ENCODE data around the gene WWC2. TPM values are rescaled to one million over a fixed set of nuclear protein-coding genes. Genes with fewer than 3 reads are reported as not detected.

The WWC2 gene
- total RNA-seq, 1 experiment from 2014 or later: 126 TPM

GRCh38 chr4:183303301-183303700 lies 204.2 kb downstream of the WWC2 start (continued):
- TF ChIP-seq CDX4 (CRISPR knock-in tag; IDR thresholded peaks at IDR 0.05; ENCODE audit: borderline replicate concordance) (no peak), KAT7 (CRISPR knock-in tag; IDR thresholded peaks at IDR 0.05; ENCODE audit: borderline replicate concordance) (no peak), ATF6 (CRISPR knock-in tag; IDR thresholded peaks at IDR 0.05) (no peak)

- no peaks in the 10 kb centered on the region for H3K27me3 Mint-ChIP-seq (ENCODE audit: low read depth)
- H3K27ac Mint-ChIP-seq: no peak overlapping the region
- H3K9me3 Mint-ChIP-seq: no peaks in the 10 kb centered on the region
- DNase-seq (ENCODE audit: low spot score) (no peak), ATAC-seq (no peak)
- POLR2A ChIA-PET: no interaction called here
- CTCF ChIA-PET: interaction anchor here (1.7 kb wide), 1 partner anchor 41 kb away, joined by 5 read pairs; no protein-coding TSS in a partner anchor
- H3K4me3 Mint-ChIP-seq: no peak overlapping the region
- peaks cover 31% of the 10 kb centered on the region for H3K36me3 Mint-ChIP-seq
- no peaks in the 10 kb centered on the region for H3K4me1 Mint-ChIP-seq
- TF ChIP-seq USF1 (CRISPR knock-in tag; IDR thresholded peaks at IDR 0.05) (no peak), SOX15 (CRISPR knock-in tag; IDR thresholded peaks at IDR 0.05) (no peak), ZNF512 (CRISPR knock-in tag; IDR thresholded peaks at IDR 0.05; ENCODE audit: borderline replicate concordance) (no peak), ZNF138 (CRISPR knock-in tag; conservative IDR thresholded peaks at IDR 0.05) (no peak), E2F1 (CRISPR knock-in tag; IDR thresholded peaks at IDR 0.05) (no peak), KAT7 (CRISPR knock-in tag; IDR thresholded peaks at IDR 0.05; ENCODE audit: borderline replicate concordance) (no peak), SP1 (CRISPR knock-in tag; conservative IDR thresholded peaks at IDR 0.05) (no peak), STAT6 (CRISPR knock-in tag; conservative IDR thresholded peaks at IDR 0.05; ENCODE audit: low read depth) (no peak), USF2 (CRISPR knock-in tag; IDR thresholded peaks at IDR 0.05) (no peak), FOXK1 (CRISPR knock-in tag; IDR thresholded peaks at IDR 0.05) (no peak), NFE2L1 (CRISPR knock-in tag; IDR thresholded peaks at IDR 0.05) (no peak), AR (CRISPR knock-in tag; IDR thresholded peaks at IDR 0.05) (no peak), ZMAT4 (CRISPR knock-in tag; IDR thresholded peaks at IDR 0.05) (no peak), FOXJ3 (CRISPR knock-in tag; IDR thresholded peaks at IDR 0.05; ENCODE audit: borderline replicate concordance) (no peak), ARID4B (CRISPR knock-in tag; IDR thresholded peaks at IDR 0.05; ENCODE audit: borderline replicate concordance) (no peak), TEAD4 (CRISPR knock-in tag; IDR thresholded peaks at IDR 0.05) (no peak)
Observed at GRCh38 chr4:183304067-183304466, 205.0 kb downstream of the WWC2 start.
